C4-2B (cell line): ENCODE measurements around the gene SLC17A4.

Source experiments
- H3K27ac ChIP-seq: fragments of 450-650 bp; 2 replicates; pipeline ENCODE4 v1.5.1; 2017
- CTCF ChIP-seq: fragments of 450-650 bp; conservative IDR thresholded peaks from 2 replicates; pipeline ENCODE4 v1.5.1; 2017; ENCODE audit warnings: mild to moderate bottlenecking
- ZFX ChIP-seq: fragments of 450-650 bp; IDR thresholded peaks from 2 replicates; pipeline ENCODE4 v1.6.1; 2017

Gene SLC17A4

GRCh38 chr6:25821341-25821740 lies 66.8 kb downstream of the SLC17A4 start:
- TF ChIP-seq CTCF = no peak
- no peak overlapping the region for H3K27ac ChIP-seq

- TF ChIP-seq ZFX (no peak), CTCF (no peak)
- H3K27ac ChIP-seq = no peak overlapping the region
Observed at GRCh38 chr6:25829375-25829774, 74.8 kb downstream of the SLC17A4 start.

GRCh38 chr6:25830458-25830857 lies 75.9 kb downstream of the SLC17A4 start:
- TF ChIP-seq ZFX = no peak
- no peak for TF ChIP-seq CTCF
- no peak overlapping the region for H3K27ac ChIP-seq
